Stomach (tissue), 4 donors: ENCODE data around the gene PANK2.

Experiments
- POLR2A ChIP-seq, 4 donors: fragments of 450-650 bp; IDR thresholded peaks; one replicate each; pipeline ENCODE4 v1.6.1; 2016; ENCODE audit warnings: antibody characterized with exemption in 4 of 4, control low read depth in 2 of 4, mild to moderate bottlenecking in 1 of 4, moderate library complexity in 1 of 4
- POLR2AphosphoS5 ChIP-seq, 3 donors: sonication (generic); formaldehyde crosslinking; IDR thresholded peaks; one replicate each; pipeline ENCODE4 v1.6.1; 2016; ENCODE audit warnings: antibody characterized with exemption in 3 of 3
- TF ChIP-seq, protein P1 (sequence below), 7 experiments: fragments of 450-650 bp in 4 of 7; fragments of 200-600 bp in 3 of 7; sonication (generic) in 3 of 7; IDR thresholded peaks; one replicate each; pipeline ENCODE4 v1.5.1; 2016 to 2019; ENCODE audit warnings: antibody characterized with exemption in 7 of 7, control low read depth in 2 of 7, mild to moderate bottlenecking in 1 of 7

DNA sequence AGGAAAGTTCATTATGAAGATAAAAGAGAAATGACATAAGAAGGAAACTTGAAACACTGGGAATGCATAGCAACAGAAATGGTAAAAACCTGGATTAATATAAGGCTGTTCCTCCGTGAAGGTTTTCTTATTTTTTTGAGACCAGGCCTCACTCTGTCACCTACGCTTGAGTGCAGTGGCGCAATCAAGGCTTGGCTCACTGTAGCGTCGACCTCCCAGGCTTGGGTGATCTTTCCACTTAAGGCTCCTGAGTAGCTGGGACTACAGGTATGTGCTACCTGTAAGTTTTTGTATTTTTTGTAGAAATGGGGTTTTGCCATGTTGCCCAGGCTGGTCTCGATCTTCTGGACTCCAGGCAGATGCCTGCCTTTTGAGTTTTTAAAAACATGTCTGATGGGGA lies 51.7 kb downstream of the PANK2 start:
- TF ChIP-seq, protein P1, sequence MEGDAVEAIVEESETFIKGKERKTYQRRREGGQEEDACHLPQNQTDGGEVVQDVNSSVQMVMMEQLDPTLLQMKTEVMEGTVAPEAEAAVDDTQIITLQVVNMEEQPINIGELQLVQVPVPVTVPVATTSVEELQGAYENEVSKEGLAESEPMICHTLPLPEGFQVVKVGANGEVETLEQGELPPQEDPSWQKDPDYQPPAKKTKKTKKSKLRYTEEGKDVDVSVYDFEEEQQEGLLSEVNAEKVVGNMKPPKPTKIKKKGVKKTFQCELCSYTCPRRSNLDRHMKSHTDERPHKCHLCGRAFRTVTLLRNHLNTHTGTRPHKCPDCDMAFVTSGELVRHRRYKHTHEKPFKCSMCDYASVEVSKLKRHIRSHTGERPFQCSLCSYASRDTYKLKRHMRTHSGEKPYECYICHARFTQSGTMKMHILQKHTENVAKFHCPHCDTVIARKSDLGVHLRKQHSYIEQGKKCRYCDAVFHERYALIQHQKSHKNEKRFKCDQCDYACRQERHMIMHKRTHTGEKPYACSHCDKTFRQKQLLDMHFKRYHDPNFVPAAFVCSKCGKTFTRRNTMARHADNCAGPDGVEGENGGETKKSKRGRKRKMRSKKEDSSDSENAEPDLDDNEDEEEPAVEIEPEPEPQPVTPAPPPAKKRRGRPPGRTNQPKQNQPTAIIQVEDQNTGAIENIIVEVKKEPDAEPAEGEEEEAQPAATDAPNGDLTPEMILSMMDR (IDR thresholded peaks at IDR 0.05) = no peak
- TF ChIP-seq POLR2A (IDR thresholded peaks at IDR 0.05) = no peak
- no peak for TF ChIP-seq POLR2AphosphoS5 (IDR thresholded peaks at IDR 0.05)
